NCI-H187 (cell line): ENCODE results near the gene FMN2.
"Not testable (repeated sequence)": the region's sequence is repeated elsewhere in the genome, so short reads cannot be mapped to it uniquely, and the experiment has no call there.

ENCODE experiments used
- DNase-seq, 2 experiments: peaks; one replicate each; lab custom pipeline; 2025; lab: John Stamatoyannopoulos, UW

Gene FMN2

DNA sequence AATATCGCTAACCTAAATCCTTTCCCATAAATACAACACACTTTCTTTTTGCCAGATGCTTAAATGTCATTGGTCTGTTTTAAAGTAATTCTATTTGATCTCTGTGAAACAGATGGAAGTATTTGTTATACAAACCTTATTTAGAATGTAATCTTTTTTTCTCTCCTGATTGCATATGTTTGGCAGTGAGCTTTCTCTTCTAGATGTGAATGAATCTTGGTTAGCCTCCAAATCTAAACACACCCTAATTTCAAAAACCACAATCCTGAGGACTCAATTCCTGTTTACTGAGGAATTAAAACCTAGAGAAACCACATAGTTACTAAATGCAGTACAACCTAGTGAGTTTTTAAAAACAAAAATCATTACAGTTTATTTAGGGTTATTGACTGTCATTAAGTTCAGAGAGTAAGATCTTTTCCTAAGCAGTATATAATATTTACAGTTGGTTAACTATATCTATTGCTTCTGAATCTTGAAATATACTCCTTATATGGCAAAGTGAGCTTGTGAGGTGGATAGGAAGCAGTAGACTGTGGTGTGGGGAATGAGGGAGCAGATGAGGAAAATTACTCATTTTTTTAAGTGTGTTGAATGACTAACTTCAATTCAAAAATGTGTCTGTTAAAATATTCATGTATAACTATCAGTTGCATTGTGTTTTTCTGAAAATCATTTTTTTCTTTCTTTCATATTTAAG, 218.7 kb downstream of the FMN2 start:
- no peak for DNase-seq

DNA sequence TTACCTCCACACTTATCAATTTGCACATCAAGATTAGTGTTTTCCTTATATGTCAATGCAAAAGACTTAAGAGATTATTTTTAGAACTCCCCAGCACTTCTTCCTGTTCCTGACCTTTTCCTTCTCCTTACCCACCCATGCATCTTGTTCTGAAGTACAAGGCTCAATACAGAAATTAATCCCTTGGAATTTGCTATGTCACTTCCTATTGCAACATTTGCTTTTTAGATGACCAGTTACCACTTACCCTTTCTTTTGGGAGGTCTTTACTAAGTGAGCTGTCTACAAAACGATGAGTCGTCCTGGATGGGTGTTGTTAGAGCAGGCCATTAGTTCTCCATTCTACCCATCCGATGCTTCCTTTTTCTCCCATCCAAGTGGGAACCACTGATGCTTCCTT, 221.2 kb downstream of the FMN2 start:
- DNase-seq, result no peak

DNA sequence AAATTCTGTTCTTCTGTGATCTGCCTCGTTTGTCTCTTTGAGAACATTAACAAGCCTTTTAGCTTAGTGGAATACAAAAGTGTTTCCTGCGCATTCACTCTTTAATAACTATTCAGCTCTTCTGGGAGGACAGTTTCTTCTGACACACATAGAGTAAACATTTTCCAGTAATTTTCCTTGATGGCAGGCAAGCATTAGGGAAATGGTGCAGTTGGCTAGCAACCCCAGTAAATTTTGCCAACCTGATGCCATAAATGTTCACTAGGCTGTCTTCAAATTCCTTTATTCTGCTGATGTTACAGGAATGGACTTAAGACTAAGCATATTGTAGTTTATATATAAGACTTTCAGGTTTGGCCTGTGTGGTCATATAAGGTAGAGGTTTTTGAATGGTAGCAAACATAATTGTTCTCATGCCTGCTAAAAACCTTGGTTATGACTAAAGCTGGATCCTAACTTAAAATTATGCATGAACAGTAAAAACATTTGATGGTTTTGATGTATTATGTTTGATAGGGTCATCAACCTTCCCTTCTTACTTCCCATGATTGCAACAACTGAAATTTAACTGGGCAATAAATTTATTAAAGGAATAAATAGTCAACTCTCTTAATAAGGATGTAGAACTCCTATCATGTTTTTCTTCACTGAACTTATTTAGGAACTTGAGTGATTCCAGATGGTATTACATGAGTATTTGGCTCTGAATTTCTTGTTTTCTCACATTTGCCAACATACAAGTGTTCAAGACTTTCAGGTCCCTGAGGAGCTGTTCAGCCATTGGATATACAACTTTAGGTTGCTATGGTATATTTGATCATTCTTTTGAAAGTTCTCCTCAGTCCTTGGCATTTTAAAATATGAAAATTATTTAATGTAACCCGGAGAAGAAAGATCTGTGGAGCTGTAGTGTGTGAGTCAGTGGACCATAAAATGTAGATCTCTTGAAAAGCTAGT, 223.4 kb downstream of the FMN2 start:
- DNase-seq, result no peak

DNA sequence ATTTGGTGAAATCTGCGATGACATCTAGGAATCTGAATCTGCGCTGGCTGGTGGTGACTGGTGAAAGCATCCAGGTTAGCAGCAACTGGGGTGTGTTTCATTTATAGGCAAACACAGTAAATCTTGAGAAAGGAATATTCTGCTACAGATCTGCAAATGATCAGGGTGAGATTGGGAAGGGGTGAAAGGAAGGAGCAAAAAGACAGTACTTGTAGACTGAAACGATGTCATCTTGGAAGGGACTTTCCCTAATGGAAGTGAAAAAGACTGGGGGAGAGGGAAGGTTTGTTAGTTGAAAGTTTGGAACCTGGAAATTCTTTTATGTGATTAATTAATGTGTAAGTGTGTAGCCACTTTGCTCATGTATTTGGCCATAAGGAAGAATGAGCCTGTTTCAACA, 228.3 kb downstream of the FMN2 start:
- DNase-seq, result no peak

- no peak for DNase-seq
Measured at GRCh38 chr1:240320659-240321058, 229.0 kb downstream of the FMN2 start.

DNA sequence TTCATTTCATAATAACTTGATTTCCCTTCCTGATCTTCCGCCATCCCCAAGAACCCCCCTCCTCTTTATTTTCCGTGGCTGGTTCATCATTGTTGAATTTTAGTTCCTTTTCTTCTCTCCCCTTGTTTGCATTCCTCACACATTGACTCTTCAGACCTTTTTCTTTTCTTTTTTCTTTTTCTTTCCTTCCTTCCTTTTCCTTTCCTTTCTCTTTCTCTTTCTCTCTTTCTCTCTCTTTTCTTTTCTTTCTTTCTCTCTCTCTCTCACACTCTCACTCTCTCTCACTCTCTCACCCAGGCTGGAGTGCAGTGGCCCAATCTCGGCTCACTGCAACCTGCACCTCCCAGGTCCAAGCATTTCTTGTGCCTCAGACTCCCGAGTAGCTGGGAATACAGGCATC, 231.3 kb downstream of the FMN2 start:
- no peak for DNase-seq

DNA sequence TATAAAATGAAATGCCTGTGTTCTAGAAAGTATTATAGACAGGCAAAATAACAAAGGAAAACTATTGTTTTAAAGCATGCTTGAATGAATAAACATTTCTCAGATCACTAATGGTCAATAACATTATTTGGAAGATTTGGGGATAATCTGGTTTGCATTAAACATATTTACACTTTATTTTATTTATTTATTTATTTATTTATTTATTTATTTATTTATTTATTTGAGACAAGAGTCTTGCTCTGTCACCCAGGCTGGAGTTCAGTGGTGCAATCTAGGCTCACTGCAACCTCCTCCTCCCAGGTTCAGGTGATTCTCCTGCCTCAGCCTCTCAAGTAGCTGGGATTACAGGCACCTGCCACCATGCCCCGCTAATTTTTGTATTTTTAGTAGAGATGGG, 236.7 kb downstream of the FMN2 start:
- DNase-seq, result not testable (repeated sequence)

- DNase-seq, result no peak
Measured at GRCh38 chr1:240329443-240329842, 237.8 kb downstream of the FMN2 start.

- DNase-seq, result no peak
Measured at GRCh38 chr1:240332672-240333071, 241.0 kb downstream of the FMN2 start.

DNA sequence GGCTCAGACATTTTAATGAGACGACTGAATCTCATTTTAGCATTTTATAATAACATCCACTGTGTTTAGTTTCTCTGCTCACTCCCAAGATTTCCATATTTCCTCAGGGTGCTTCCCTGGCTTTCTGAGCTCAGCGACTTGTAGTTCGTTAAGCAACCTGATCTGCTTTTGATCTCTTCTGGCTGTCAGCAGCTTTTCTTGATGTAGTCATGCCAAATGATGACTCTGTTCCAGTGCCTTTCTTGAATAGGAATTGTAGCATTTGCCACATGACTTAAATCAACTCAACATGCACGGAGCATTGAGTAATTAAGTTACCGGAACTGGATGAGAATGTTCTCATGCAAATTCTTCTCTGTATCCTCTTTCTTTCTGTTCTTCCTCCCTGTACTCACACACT, 246.1 kb downstream of the FMN2 start:
- DNase-seq, result no peak

DNA sequence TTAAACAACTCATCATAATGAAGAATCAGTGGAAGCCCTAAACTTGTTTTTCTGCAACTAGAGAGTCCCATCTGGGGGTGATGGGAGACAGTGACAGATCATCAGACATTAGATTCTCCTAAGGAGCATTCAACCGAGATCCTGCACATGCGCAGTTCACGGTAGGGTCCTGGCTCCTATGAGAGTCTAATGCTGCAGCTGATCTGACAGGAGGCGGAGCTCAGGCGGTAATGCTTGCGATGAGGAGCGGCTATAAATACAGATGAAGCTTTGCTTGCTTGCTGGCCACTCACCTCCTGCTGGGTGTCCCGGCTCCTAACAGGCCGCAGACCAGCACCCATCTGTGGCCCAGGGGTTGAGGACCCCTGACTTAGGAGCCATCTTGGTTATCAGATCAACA, 247.2 kb downstream of the FMN2 start:
- no peak for DNase-seq

DNA sequence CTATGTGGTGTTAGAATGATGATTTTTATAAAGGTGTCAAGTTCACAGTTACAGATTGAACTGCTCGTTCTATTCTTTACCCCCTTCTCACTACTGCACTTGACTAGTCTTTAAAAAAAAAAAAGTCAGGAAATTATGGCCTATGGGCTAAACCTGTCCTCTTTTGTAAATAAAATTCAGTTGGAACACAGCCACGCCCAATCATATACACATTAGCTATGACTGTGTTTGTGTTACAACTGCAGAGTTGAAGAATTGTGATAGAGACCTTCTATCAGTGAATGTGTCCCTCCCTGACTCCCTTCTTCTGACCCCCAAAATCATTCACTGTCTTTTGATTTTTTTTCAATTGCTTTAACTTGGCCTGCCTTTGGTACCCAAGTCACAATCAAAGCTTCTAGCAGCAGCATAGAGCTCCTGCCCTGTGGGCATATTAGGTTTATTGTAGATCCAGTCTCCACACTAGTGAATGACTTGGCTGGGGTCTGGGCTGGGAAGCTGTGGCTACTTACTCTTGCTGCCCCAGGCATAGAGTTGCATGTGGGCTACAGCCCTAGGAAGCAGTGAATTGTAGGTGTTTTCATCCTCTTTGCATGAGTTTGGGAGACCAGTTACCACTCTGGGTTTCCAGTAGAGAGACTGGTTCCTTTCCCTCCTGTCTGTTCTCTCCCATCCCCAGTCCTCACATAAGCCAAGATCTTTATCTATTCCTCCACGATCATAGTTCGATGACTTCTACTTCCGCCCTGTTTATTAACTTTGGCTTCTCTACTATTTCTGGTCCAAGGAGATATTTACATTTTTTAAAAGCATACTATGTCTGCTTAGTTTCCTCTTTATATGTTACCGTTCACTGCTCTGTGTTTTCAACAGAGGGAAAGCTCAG, 249.9 kb downstream of the FMN2 start:
- no peak for DNase-seq

- DNase-seq, result no peak
Measured at GRCh38 chr1:240342251-240342625, 250.6 kb downstream of the FMN2 start.

- DNase-seq, result no peak
Measured at GRCh38 chr1:240343045-240343444, 251.4 kb downstream of the FMN2 start.

DNA sequence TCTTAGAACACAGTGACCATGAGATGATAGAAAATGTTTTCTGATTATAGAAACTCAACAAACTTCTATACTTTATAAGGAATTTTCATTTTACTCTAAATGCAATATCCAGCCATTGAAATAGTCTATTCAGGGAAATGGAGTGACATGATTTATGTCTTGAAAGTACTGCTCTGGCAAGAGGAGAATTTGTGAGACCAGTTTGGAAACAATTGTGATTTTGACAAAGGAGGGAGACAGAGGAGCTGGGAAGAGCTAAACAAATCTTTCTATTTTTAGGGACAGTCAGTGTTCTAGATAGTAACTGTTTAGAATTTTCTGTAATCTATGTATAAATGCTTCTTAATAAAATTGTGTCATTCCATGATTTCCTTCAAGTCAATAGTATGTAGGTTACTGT, 252.3 kb downstream of the FMN2 start:
- DNase-seq, result no peak

DNA sequence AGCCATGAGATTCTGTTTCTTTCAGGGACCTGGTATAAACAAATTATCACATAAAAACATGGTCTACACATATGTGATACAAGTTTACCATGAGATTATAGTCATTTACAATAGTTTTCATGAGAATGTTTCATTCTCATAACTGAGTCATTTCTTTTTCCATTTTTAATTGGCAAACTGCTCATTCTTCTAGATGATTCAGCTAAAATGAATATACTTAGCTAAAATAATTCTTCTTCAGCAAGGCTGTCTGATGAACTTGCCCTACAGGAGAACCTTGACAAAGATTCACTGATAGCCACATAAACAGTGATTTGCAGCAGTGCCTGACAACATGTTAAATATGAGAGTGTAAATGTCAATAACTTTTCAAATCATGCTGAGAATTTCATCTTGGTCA, 253.2 kb downstream of the FMN2 start:
- DNase-seq, result no peak

DNA sequence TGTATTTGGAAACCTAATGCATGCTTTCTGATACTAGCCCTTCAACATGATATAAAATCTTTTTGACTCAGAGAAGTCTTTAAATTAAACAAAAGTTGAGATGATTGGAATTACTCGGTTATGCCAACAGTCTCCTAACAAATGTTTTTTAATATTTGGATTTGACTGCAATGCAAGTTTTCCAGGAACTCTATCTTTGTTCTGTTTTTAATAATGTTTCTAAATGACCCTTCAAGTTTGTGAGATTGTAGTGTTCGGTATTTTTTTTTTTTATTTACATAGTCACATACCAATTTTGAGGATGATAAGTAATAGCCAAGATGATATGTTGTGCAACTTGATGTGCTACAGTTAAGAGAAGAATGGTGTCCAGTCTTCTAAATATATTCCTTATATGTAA, 258.0 kb downstream of the FMN2 start:
- no peak for DNase-seq

- DNase-seq, result no peak
Measured at GRCh38 chr1:240350910-240351331, 259.2 kb downstream of the FMN2 start.

DNA sequence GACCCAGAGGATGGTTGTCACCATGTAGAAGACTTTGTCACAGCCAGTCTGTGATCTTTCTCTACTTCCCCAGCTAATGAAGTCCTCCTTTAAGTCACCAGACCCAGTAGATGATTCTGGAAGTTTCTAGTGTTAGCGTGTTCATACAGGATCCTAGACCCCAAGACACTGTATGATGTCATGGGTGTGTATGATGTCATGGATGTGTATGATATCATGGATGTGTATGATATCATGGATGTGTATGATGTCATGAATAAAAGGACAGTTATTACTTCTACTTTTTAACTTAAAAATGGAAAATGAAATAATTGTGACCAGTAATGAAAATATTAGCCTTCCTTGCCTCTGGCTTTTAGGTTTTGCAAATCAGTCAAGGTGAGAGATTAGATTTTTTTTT, 260.0 kb downstream of the FMN2 start:
- no peak for DNase-seq

- no peak for DNase-seq
Measured at GRCh38 chr1:240352769-240353168, 261.1 kb downstream of the FMN2 start.

GRCh38 chr1:240356568-240356967, 264.9 kb downstream of the FMN2 start:
- no peak for DNase-seq

DNA sequence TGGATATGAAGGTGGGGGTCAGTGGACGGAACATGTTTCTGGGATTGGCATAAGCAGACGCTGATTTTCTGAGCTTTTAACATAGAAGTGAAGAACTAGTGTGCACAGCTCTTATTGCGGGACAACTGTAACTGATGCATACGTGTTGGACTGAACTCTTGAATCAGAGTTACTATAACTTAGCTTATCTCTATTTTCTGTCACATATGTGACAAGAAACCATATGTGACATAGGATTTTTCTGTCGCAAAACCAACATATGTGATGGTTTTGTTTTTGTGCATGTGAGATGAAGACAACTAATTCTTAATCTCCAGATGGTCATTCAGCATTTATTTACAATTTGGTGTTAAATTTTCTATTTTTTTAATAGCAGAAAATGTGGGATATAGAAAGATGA, 270.4 kb downstream of the FMN2 start:
- no peak for DNase-seq
